GM21786 (cell line): ENCODE measurements around the gene MTNR1A.
"Not testable (repeated sequence)": the region's sequence is repeated elsewhere in the genome, so short reads cannot be mapped to it uniquely, and the experiment has no call there.

Source experiments
- ATAC-seq: cut with Tn5 transposase; IDR thresholded peaks from one replicate; pipeline ENCODE4 v1.9.1; 2021; ENCODE audit not compliant: unreplicated experiment

Gene MTNR1A

DNA sequence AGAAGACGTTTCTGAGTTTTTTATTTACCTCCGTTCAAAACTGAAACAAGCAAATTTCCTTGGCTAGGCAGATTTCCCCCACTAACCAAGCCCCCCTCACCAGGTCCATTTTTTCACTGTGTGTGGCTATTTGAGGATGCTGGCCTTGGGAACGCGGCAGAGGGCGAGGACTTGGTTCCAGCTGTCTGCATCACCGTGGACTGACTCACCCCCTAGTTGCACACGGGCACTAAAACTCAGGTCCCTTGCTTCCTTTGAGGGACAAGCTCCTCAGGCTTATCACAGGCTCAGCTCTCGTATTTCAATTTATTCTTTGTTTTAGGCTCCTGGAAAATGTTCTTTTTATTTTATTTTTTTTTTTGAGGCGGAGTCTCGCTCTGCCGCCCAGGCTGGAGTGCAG is 8.4 kb upstream of the MTNR1A start:
- no peak for ATAC-seq

DNA sequence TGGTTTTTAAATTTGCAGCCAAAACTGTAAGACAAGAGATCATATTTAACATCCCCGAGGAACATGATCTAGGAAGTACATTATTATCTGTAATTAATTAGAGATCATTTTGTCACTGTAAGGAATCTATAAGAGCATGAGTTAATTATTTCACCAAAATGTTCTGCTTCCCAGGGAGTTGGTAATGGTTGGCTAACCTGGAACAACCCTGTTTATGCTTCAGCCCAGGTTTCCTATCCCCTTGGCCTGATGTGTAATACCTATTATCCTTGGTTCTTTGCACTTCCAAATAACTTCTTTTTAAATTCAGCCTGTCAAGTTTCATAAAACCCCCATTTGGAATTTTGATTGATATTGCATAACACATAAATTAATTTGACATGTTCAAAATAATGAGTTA is 6.4 kb upstream of the MTNR1A start:
- ATAC-seq, result no peak

- no peak for ATAC-seq
These were observed 5.3 kb upstream of the MTNR1A start for GRCh38 chr4:186560647-186561046.

GRCh38 chr4:186557486-186557885 is 2.1 kb upstream of the MTNR1A start:
- no peak for ATAC-seq

- no peak for ATAC-seq
These were observed 1.7 kb upstream of the MTNR1A start for GRCh38 chr4:186557061-186557460.

DNA sequence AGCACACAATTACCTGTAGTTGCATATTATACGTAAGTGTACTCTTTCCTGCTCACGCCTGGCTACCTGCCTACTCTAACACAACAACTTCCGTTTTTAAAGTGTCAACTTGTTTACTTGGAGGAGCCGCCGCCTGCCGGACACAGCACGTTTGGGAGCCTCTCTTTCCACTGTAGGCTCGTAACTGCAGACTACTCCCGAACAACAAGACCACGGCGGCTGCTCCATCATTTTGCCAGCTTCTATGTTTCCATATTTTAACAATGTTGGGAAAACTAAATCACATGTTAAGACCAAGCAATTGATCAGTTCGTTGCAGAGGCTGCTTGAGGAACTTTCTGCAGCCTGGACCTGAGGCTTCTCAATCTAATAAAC is 841 bp downstream of the MTNR1A start:
- ATAC-seq, result no peak

DNA sequence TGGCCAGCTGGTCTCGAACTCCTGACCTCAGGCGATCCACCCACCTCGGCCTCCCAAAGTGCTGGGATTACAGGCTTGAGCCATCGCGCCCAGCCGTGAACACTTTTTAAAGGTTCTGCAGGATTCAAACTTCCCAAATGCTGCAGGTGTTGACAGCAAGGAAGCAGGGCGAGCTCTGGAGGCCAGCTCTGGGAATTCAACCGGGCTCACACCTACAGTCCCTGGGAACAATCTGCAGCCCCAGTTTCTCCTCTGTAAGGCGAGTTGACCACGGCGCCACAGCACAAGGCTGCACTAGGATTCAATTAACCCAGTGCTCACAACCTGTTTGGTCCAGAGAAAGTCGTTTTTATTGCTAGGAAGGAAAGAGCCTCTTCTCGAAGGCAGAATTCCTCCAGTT is 1.6 kb downstream of the MTNR1A start:
- no peak for ATAC-seq

DNA sequence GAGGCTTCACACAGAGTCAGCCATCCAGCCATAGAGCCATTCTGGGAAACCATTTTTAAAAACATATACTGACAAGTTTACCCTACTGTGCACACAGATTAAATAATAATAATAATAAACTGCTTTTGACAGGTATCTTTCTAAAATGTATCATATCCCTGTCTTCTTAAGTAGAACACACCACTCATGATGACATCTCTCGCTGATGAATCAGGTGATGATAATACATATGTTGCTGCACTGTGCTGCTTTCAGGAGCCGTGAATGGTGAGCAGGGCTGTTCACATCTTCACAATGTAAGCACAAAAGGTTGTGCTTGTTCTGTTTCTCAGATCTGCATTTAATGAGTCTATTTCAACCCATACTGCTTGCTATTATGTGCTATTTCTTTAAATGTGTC is 3.5 kb downstream of the MTNR1A start:
- no peak for ATAC-seq

GRCh38 chr4:186545436-186545835 is 9.9 kb downstream of the MTNR1A start:
- no peak for ATAC-seq

DNA sequence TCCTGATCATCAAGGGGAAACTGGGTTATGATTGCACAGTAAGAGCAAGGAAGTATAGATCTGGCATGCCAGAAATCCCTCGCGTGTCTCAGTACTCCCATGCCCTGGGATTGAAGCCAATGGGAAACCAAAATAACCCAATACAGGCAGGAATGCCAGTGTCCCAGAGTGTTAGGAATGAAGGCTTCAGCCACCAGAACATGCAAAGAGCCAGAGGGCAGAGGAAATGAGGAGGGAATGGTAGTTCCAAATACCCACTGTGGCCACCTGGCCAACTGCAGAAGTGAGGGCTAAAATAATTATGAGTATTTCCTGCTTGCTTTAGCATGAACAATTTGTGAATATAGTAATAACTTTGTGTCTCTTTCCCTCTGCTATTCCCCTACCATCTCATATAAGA is 12.2 kb downstream of the MTNR1A start:
- ATAC-seq, result no peak

- ATAC-seq, result no peak
These were observed 13.6 kb downstream of the MTNR1A start for GRCh38 chr4:186541801-186542200.

- ATAC-seq, result no peak
These were observed 17.4 kb downstream of the MTNR1A start for GRCh38 chr4:186537843-186538521.

- no peak for ATAC-seq
These were observed 19.1 kb downstream of the MTNR1A start for GRCh38 chr4:186536285-186536684.

DNA sequence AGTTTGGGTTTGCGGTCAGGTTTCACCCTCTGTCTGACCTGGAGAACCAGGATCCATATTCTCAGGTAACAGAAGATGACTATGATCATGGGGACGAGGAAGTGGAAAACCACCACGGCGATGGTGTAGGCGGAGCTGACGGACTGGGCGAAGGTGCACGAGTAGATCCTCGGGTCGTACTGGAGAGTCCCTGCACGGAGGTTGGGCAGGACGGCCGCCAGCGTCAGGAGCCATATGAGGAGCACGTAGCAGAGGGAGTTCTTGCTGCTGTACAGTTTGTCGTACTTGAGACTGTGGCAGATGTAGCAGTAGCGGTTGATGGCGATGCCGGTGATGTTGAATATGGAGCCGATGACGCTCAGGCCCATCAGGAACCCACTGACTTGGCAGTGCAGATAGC is 21.3 kb downstream of the MTNR1A start:
- ATAC-seq, result no peak

- not testable (repeated sequence) for ATAC-seq
These were observed 31.4 kb downstream of the MTNR1A start for GRCh38 chr4:186523927-186524326.

DNA sequence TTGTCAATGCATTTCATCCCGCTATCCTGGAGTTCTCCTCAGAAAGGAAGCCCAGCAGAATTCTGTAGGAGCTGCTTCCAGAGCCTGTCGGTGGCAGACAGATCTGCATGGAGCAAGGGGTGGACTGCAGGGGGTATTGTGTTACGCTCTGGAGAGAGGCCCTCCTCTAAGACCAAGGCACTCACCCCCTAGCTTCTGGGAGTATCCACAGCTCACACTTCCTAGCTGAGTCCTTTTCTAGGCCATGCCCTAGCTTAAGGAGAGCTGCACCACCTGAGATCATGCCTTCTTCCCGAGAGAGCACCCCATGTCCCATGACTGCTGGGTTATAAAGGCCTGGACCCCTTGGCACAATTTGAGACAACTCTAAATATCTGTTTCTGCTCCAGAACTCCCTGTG is 39.1 kb downstream of the MTNR1A start:
- ATAC-seq, result no peak

- no peak for ATAC-seq
These were observed 41.0 kb downstream of the MTNR1A start for GRCh38 chr4:186514271-186514950.

GRCh38 chr4:186504771-186505170 is 50.6 kb downstream of the MTNR1A start:
- not testable (repeated sequence) for ATAC-seq

DNA sequence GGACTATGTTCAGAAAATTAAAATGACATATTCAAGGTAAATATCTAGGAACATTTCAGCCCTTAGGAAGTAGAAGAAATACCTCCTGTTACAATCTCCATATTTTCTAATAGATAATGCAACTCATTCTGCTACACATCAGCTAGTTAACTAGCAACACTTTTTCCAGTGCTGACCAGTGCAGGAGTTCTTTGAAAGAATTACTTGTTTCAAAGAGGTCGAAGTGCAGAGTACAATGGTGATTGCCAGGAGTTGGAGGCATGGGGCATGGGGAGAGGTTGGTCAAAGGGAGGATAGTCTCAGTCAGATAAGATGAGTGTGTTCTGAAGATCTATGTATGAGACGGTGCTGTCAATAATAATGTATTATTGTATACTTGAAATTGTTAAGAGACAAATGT is 53.1 kb downstream of the MTNR1A start:
- no peak for ATAC-seq

DNA sequence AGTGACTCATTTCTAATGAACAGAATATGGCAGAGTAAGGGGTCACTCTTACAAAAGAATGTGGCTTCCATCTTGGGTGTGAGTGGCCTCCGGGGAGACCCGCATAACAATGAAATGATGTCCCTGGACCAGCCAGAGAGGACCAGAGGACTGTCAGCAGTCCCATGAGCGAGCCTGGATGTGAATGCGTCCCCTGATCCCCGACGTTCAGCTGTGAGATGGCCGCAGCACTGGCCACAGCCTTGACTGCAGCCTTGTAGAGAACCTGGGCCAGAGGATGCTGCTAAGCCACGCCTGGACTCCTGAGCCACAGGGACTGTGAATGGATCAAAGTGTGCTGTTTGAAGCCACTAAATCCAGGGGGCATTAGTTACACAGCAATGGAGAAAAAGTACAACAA is 53.8 kb downstream of the MTNR1A start:
- no peak for ATAC-seq

GRCh38 chr4:186500721-186501304 is 54.6 kb downstream of the MTNR1A start:
- ATAC-seq, result no peak

- ATAC-seq, result no peak
These were observed 55.9 kb downstream of the MTNR1A start for GRCh38 chr4:186499467-186499866.

- no peak for ATAC-seq
These were observed 58.3 kb downstream of the MTNR1A start for GRCh38 chr4:186497043-186497442.
